ENCODE data around the gene CD2. TPM values are rescaled to one million over a fixed set of nuclear protein-coding genes. Genes with fewer than 3 reads are reported as not detected.

CD2 gene
- total RNA-seq, 1 donor from 2014 or later, result 0.38 TPM

DNA sequence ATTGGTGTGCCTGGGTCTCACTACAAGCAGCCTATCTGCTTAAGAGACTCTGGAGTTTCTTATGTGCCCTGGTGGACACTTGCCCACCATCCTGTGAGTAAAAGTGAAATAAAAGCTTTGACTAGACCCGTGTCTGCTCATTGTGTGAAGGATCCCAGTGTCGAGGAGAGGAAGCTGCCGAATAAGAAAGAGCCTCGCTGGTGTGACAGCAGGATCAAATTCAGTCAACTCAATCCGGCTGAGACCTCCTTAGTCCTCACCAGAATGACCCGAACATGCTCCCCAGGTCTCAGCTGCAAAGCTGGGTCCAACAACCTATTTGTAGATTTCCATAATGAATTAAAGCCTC lies 14.8 kb downstream of the CD2 start:
- DNase-seq (ENCODE audit: missing footprints) (no peak), ATAC-seq (no peak)
- intact Hi-C loops (cut with DNase I), result no loop called here

- ATAC-seq, result no peak
- intact Hi-C loops (cut with DNase I), result no loop called here
- DNase-seq (ENCODE audit: missing footprints), result no peak
These were observed 15.3 kb downstream of the CD2 start for GRCh38 chr1:116769561-116769977.

GRCh38 chr1:116769994-116770393 lies 15.8 kb downstream of the CD2 start:
- no peak for ATAC-seq
- no peak for DNase-seq (ENCODE audit: missing footprints)
- intact Hi-C loops (cut with DNase I), result no loop called here

DNA sequence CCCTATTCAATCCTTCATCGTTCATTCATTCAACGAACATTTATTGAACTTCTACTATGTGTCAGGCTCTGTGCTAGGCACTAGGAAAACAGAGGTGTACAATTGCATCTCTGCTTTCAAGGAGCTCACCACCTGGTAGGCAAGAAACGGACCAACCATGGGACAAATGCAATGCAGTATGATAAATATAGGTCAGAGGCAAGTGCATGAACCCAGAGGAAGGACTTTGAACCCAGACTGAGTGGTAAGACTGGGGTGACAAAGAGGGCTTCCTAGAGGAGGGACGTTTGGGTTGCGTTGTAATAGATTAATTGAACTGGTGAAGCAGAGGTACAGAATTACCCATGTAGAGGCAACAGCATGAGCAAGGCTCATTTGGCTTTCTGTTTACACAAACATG lies 16.4 kb downstream of the CD2 start:
- intact Hi-C loops (cut with DNase I), result no loop called here
- DNase-seq (ENCODE audit: missing footprints) (no peak), ATAC-seq (no peak)

- intact Hi-C loops (cut with DNase I), result no loop called here
- ATAC-seq (no peak), DNase-seq (ENCODE audit: missing footprints) (no peak)
These were observed 17.9 kb downstream of the CD2 start for GRCh38 chr1:116771997-116772647.

DNA sequence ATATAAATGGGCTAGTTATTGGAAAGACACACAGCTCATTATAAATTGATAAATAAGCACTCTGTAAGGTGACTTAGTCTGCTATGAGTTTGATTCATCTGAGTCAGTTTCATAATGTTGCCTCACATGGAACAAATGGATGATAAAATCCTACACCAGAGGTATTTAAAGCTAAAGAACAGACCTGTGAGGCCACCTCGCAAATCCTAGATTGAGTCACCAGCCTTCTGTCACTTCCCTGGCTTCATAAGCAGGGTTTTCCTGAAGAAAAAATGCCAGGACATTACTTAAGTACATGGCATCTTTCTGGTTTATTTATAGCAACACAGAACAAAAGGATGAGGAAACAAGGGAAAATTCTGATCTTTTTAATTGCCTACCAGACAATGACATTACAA lies 18.4 kb downstream of the CD2 start:
- intact Hi-C loops (cut with DNase I), result no loop called here
- DNase-seq (ENCODE audit: missing footprints) (no peak), ATAC-seq (no peak)

DNA sequence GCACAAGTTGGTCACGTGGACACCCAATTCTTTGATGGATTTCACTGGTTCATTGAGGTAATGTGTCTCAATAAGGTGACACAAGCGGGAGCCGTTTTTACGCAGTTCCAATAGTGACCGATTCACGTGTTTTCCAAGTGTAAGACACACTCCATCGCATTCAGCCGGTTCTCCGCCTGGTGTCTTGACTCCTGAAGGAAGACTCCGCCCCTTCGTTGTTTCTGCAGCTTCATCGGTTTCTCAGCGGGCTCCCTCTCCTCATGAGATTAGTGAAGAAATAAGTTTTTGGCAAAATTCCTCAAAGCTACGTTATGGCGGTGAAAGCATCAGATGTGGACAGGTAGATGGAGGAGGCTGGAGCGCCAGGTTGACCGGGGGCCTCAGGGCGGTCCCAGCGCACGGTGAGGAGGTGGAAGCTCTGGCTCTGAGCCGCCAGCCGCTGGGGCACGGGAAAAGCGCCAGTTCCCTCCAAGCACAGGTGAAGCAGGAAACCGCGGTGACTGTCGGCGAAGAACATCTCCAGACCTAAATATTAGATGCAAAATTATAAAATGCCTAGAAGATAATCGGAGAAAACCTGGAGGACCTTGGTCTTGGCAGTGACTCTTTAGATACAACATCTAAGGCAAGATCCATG lies 21.0 kb downstream of the CD2 start:
- ATAC-seq, result no peak
- DNase-seq (ENCODE audit: missing footprints), result no peak
- intact Hi-C loops (cut with DNase I), result no loop called here

- intact Hi-C loops (cut with DNase I), result no loop called here
- ATAC-seq (no peak), DNase-seq (ENCODE audit: missing footprints) (no peak)
These were observed 23.9 kb downstream of the CD2 start for GRCh38 chr1:116777831-116778830.

GRCh38 chr1:116781034-116781433 lies 26.8 kb downstream of the CD2 start:
- no peak for ATAC-seq
- intact Hi-C loops (cut with DNase I), result no loop called here

GRCh38 chr1:116785006-116785405 lies 30.8 kb downstream of the CD2 start:
- intact Hi-C loops (cut with DNase I), result no loop called here
- ATAC-seq (no peak), DNase-seq (ENCODE audit: missing footprints) (no peak)

More at GRCh38 chr1:116781034-116781433, 26.8 kb downstream of the CD2 start:
- DNase-seq (ENCODE audit: missing footprints), result no peak

GRCh38 chr1:116786049-116786448 lies 31.8 kb downstream of the CD2 start:
- intact Hi-C loops (cut with DNase I), result no loop called here
- ATAC-seq (no peak), DNase-seq (ENCODE audit: missing footprints) (no peak)

DNA sequence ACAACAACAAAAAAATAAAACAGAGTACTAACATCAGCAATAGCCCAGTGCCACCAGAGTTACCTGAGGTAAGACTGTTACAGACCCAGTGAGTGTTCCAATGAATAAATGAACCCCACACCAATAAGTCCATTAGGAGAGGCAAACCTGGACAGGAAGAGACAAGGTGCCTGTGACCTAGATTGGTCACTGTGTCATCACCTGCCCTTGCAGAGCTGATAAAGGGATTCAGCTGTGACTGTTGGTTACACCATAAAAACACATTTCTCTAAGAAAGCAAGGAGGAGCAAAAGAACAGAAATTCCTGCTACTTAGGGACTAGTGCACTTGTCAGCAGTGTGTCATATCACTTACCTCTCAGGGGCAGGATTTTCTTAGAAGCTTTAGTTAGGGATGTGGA lies 37.5 kb downstream of the CD2 start:
- DNase-seq (ENCODE audit: missing footprints), result no peak
- intact Hi-C loops (cut with DNase I), result no loop called here
- no peak for ATAC-seq

- ATAC-seq, result no peak
- intact Hi-C loops (cut with DNase I), result no loop called here
- no peak for DNase-seq (ENCODE audit: missing footprints)
These were observed 39.2 kb downstream of the CD2 start for GRCh38 chr1:116793357-116793935.

- DNase-seq (ENCODE audit: missing footprints) (no peak), ATAC-seq (no peak)
- intact Hi-C loops (cut with DNase I), result no loop called here
These were observed 40.1 kb downstream of the CD2 start for GRCh38 chr1:116794371-116794770.

GRCh38 chr1:116794804-116795481 lies 40.7 kb downstream of the CD2 start:
- ATAC-seq (no peak), DNase-seq (ENCODE audit: missing footprints) (no peak)
- intact Hi-C loops (cut with DNase I), result no loop called here

GRCh38 chr1:116795482-116795829 lies 41.2 kb downstream of the CD2 start:
- intact Hi-C loops (cut with DNase I), result no loop called here
- DNase-seq (ENCODE audit: missing footprints), result no peak

DNA sequence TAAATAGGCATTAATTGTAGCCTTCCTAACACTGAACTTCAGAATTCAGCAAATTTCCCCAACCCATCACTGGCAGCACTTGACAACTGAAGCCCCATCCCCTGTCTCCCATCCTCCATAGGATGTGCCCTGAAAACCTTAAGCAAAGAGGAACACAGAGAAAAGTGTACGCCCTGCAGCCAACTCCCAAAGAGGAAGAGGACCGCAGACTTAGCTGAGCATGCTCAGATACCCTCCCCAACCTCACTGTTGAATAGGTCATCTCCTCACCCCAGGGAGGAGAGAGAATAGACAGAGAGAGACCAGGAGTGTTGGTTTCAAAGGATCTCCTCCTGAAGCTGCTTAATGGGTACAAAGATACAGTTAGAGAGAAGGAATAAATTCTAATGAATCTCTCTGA lies 50.5 kb downstream of the CD2 start:
- ATAC-seq (no peak), DNase-seq (ENCODE audit: missing footprints) (no peak)
- intact Hi-C loops (cut with DNase I), result no loop called here

More at GRCh38 chr1:116795482-116795829, 41.2 kb downstream of the CD2 start:
- ATAC-seq, result no peak

DNA sequence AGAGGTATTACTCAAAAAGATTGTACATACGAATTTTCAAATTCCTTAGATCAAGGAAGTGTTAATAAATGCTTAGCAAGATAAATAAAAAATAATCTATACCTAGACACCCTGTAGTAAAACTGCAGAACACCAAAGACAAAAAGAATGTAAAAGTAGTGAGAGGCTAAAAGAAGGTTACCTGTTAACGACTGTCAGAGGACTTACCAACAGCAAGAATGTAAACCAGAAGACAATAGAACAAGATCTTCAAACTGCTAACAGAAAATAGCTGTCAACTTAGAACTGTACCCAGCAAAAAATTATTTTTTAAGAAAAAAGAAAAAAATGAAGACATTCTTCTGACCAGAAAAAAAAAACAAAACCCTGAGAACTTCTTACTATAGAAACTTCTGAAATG lies 51.2 kb downstream of the CD2 start:
- intact Hi-C loops (cut with DNase I), result no loop called here
- ATAC-seq, result no peak
- no peak for DNase-seq (ENCODE audit: missing footprints)

- DNase-seq (ENCODE audit: missing footprints) (no peak), ATAC-seq (no peak)
- intact Hi-C loops (cut with DNase I), result no loop called here
These were observed 52.0 kb downstream of the CD2 start for GRCh38 chr1:116806245-116806644.
